D721Med (cell line): ENCODE results near the gene MATCAP1.

ENCODE experiments used
- DNase-seq: peaks from one replicate; pipeline ENCODE4 v3.0.0; 2011; ENCODE audit warnings: low spot score; ENCODE audit not compliant: insufficient read length
- FAIRE-seq: peaks from 2 replicates; lab custom pipeline; 2011; peaks lifted over from hg19 to GRCh38; lab: Jason Lieb, UNC
- CTCF ChIP-seq: IDR thresholded peaks from 2 replicates; pipeline ENCODE4 v1.5.1; 2012; ENCODE audit warnings: mild to moderate bottlenecking, control low read depth; ENCODE audit not compliant: insufficient read depth; ENCODE audit errors: missing control alignments

The MATCAP1 gene

GRCh38 chr16:67206838-67207248 is 23.1 kb upstream of the MATCAP1 start:
- FAIRE-seq: no peak
- TF ChIP-seq CTCF: no peak

GRCh38 chr16:67206129-67206837 is 22.5 kb upstream of the MATCAP1 start:
- no peak for TF ChIP-seq CTCF
- FAIRE-seq (no peak), DNase-seq (no peak)

More at GRCh38 chr16:67206838-67207248, 23.1 kb upstream of the MATCAP1 start:
- DNase-seq: no peak

- TF ChIP-seq CTCF: no peak
- DNase-seq (no peak), FAIRE-seq (no peak)
Measured at GRCh38 chr16:67204076-67204475, 20.3 kb upstream of the MATCAP1 start.

- DNase-seq (no peak), FAIRE-seq (no peak)
- TF ChIP-seq CTCF: no peak
Measured at GRCh38 chr16:67202956-67203493, 19.3 kb upstream of the MATCAP1 start.

GRCh38 chr16:67202426-67202825 is 18.7 kb upstream of the MATCAP1 start:
- no peak for FAIRE-seq
- no peak for TF ChIP-seq CTCF
- no peak for DNase-seq

GRCh38 chr16:67201411-67202345 is 17.9 kb upstream of the MATCAP1 start:
- TF ChIP-seq CTCF: no peak
- no peak for FAIRE-seq
- no peak for DNase-seq

- no peak for TF ChIP-seq CTCF
- no peak for FAIRE-seq
- no peak for DNase-seq
Measured at GRCh38 chr16:67200491-67200890, 16.7 kb upstream of the MATCAP1 start.
